ENCODE data around the gene ZNF432.

Gene ZNF432

DNA sequence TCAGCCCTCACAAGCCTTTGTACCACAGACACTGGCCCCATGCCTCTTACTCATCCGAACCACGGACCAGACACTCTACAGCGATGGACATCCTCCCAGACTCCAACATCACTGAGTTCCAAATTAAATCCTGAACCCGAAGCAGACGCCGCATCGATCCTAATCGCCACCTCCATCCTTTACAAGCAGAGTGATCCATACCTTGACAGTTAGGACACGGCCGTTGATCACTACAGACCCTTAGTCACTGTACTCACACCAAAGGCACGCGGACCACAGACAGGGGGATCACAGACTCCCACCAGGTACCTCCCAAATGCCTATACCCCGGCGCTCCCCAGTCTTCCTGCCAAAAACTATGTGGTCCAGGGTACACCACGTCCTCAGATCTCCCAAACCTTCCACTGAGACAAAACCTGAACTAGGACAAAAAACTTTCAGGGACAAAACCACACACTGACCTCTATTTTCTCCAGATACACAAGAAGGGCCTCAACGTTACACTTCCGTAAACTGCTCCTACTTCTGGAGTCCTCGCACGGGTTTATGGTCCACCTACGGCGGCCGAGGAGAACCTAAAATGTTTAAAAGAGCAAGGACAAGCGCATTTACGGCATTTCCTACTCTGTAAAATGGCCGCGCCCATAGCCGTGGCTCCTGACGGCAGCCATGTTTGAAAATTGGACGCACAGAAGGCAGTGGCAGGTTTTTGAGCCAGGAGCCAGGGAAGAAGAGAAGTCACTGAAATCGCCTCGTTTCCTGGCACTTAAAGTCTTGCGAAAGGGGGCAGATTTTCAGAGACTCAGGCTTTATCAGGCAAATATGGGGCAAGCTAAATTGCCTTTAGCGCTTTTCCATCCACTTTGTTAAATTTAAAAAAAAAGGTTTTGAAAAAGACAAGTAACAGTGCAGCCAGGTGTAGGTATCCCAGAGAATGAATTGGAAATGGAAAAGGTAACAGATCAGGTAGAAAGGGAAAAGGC, 62.0 kb downstream of the ZNF432 start, which contains the start of gene ZNF350:
Gene ZNF350 (minus strand): TSS at position 532 of the 983 bp plus-strand sequence. CDS start 12,480 bp downstream, outside the sequence.
- FAIRE-seq (no peak), DNase-seq (ENCODE audit: insufficient read length, low spot score) (peak; percentile 44)
- TF ChIP-seq, protein P1, sequence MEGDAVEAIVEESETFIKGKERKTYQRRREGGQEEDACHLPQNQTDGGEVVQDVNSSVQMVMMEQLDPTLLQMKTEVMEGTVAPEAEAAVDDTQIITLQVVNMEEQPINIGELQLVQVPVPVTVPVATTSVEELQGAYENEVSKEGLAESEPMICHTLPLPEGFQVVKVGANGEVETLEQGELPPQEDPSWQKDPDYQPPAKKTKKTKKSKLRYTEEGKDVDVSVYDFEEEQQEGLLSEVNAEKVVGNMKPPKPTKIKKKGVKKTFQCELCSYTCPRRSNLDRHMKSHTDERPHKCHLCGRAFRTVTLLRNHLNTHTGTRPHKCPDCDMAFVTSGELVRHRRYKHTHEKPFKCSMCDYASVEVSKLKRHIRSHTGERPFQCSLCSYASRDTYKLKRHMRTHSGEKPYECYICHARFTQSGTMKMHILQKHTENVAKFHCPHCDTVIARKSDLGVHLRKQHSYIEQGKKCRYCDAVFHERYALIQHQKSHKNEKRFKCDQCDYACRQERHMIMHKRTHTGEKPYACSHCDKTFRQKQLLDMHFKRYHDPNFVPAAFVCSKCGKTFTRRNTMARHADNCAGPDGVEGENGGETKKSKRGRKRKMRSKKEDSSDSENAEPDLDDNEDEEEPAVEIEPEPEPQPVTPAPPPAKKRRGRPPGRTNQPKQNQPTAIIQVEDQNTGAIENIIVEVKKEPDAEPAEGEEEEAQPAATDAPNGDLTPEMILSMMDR (IDR thresholded peaks at IDR 0.05; ENCODE audit: insufficient read depth, missing control alignments) = no peak

DNA sequence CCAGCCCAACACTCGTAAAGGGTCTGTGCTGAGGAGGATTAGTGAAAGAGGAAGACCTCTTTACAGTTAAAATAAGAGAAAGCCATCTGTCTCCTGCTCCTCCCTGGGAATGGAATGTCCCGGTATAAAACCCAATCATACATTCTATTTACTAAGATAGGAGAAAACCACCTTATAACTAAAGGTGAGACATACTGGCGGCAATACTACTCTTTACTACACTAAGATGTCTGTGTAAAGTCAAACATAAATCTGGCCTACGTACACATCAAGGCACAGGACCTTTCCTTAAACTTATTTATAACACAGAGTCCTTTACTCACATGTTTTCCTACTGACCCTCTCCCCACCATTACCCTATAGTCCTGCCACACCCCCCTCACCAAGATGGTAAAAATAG, 65.3 kb downstream of the ZNF432 start:
- DNase-seq (ENCODE audit: insufficient read length, low spot score) (no peak), FAIRE-seq (no peak)
- TF ChIP-seq, protein P1 (IDR thresholded peaks at IDR 0.05; ENCODE audit: insufficient read depth, missing control alignments) = no peak

All from D721Med (cell line).